ENCODE data around the gene IGLL1. TPM values are rescaled to one million over a fixed set of nuclear protein-coding genes. Genes with fewer than 3 reads are reported as not detected.
"Not testable (repeated sequence)": the region's sequence is repeated elsewhere in the genome, so short reads cannot be mapped to it uniquely, and the experiment has no call there.

The IGLL1 gene
- total RNA-seq, 1 experiment from 2014 or later = not detected

DNA sequence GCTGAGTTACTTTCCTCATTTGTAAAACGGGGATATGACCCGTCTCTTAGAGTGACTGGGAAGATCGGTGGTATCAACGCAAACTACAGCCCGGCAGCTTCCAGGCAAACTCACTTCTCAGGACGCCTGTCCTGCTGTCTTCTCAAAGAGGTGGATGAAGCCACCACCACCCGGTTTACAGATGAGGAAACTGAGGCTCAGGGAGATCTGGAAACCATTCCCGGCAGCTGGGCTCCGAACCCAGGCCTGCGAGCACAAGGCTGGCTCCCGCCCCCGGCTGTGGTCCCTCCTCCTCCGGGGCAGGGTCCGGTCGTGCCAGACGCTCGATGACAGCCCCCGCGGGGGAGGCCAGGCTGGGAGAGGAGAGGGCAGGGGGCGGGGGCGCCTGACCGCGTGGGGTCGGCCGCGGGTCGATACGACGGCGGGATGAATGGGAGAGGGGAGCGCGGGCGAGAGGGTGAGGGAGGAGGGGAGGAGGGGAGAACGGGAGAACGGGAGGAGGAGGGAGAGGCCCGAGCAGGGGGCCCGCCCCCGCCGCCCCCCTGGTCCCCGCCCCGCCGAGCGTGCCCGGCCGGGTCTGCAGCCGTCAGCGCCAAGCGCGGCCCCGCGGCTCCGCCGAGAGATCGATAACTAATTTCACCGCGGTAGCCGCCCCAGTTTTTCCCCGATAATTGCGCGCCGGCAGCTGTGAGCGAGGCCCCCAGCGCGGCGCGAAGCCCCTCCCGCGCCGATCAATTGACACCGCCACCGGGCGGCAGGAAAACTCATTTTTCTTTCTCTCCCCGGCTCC lies 14.0 kb downstream of the IGLL1 start:
- no peak for DNase-seq (ENCODE audit: low spot score)
- in situ Hi-C loops (cut with HindIII; ENCODE audit: low sequenced_read_pairs) = no loop called here

DNA sequence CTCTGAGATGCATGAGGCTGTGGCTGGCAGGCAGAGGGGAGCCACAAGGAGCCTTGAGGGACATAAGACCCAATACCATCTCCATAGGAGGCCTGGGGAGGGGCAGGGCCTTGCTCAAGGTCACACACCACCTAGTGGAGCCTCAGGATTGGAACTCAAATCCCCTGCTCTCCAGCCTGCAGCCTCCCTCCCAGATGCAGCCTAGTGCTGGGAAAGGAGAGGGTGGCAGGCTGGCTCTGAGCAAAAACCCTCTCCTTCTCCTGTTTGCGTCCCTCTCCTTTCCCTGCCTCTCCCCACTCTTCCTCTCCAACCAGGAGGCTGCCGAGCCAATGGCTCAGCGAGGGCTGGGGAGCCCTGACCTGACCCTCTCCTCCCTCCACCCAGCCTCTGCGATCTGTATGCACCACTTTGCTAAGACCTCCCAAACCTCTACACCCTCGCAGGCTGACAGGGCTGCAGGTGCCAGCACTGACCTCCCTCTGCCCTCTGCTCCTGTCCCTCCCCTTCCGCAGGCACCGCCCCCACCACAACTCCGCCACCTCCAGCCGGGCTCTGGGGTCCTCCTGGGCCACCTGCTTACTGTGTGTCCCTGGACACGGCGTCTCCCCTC lies 14.7 kb downstream of the IGLL1 start:
- DNase-seq (ENCODE audit: low spot score) = no peak
- in situ Hi-C loops (cut with HindIII; ENCODE audit: low sequenced_read_pairs) = no loop called here

DNA sequence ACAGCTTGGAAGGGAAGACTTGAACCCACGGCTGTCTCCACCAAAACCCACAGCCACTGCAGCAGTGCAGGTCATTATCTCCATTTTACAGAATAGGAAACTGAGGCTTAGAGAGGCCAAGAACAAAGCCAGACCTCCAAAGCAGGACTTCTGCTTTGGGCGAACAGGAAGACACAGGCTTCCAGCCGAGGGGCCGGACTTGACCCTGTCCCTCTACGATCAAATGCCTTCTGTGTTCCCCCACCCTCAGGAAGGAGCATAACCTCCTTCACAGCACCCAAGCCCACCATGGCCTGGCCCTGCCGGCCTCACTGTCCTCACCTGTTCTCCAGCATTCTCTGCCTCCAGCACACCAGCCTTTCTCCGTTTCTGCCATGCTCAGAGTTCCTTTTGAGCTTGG lies 15.8 kb downstream of the IGLL1 start:
- DNase-seq (ENCODE audit: low spot score) = no peak
- in situ Hi-C loops (cut with HindIII; ENCODE audit: low sequenced_read_pairs) = no loop called here

DNA sequence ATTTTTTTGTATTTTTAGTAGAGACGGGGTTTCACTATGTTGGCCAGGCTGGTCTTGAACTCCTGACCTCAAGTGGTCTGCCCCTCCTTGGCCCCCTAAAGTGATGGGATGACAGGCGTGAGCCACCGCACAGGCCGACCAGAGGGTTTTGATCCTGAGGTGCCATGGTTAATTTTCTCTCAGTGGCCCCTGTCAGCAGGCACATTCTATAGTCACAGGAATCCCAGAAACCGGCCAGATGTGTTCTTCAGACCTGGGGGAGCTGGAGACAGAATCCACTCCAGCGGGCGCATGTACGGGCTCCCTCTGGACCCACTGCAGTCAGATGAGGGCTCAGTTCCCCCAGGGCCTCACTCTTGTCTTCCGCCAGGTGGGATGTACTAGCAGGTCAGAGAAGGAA lies 17.0 kb downstream of the IGLL1 start:
- DNase-seq (ENCODE audit: low spot score) = no peak
- in situ Hi-C loops (cut with HindIII; ENCODE audit: low sequenced_read_pairs) = no loop called here

DNA sequence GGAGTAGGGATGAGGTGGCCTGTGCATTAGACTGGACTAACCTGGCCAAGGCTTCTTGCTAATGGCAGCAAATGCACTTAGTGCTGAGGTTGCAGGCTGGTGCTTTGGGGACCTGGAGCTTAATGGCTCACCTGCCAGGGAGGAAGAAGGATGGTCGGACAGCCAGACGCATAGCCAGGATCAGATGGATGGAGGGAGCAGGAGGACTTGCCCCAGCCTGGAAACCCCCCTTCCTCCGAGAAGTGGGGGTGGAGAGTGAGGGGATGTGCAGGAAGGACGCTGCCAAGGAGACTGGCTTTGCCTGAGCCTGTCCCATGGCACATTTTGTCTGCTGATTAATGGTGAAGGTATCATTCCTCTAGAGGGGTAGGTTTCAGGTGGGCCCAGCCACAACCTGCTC lies 17.9 kb downstream of the IGLL1 start:
- DNase-seq (ENCODE audit: low spot score) = no peak
- in situ Hi-C loops (cut with HindIII; ENCODE audit: low sequenced_read_pairs) = no loop called here

DNA sequence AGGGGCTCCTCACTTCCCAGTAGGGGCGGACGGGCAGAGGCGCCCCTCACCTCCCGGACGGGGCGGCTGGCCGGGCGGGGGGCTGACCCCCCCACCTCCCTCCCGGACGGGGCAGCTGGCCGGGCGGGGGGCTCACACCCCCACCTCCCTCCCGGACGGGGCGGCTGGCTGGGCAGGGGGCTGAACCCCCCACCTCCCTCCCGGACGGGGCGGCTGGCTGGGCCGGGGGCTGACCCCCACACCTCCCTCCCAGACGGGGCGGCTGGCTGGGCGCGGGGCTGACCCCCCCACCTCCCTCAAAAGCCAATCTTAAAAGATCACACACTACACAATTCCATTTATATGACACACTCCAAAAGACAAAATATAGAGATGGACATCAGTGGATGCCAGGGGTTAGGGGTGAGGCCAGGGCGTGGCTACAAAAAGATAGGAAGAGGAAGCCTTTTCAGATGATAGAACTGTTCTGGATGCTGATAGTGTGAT lies 19.0 kb downstream of the IGLL1 start:
- not testable (repeated sequence) for DNase-seq (ENCODE audit: low spot score)

DNA sequence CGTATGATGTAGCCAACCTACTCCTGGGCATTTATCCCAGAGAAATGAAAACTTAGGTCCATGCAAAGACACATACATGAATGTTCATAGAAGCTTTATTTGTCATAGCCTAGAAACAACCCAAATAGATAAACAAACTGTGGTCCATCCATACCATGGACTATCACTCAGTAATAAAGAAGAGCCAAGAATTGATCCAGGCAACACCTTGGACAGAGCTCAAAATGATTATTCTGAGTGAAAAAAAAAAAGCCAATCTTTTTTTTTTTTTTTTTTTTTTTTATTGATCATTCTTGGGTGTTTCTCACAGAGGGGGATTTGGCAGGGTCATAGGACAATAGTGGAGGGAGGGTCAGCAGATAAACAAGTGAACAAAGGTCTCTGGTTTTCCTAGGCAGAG lies 19.9 kb downstream of the IGLL1 start:
- in situ Hi-C loops (cut with HindIII; ENCODE audit: low sequenced_read_pairs); DNase-seq (ENCODE audit: low spot score): not testable (repeated sequence)

More for the DNA sequence above, 19.0 kb downstream of the IGLL1 start:
- in situ Hi-C loops (cut with HindIII; ENCODE audit: low sequenced_read_pairs) = not testable (repeated sequence)

DNA sequence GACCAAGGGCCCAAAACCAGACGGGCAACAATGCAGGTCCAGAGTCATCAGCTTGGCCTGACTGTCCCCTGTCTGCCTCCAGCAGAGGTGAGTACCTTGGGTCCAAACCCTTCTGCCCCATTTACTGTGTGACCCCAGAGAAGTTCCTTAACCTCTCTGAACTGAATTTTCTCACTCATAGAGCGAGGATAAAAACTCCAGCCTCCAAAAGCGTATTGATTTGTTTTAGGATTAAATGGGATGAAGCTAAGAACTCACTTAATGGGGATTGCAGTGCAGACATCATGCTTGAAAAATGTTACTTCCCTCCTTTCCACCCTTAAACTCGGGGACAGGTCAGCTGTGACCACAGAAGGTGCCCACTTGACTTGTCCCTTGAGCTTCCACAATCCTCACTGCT lies 22.6 kb downstream of the IGLL1 start:
- DNase-seq (ENCODE audit: low spot score) = no peak
- in situ Hi-C loops (cut with HindIII; ENCODE audit: low sequenced_read_pairs) = no loop called here

DNA sequence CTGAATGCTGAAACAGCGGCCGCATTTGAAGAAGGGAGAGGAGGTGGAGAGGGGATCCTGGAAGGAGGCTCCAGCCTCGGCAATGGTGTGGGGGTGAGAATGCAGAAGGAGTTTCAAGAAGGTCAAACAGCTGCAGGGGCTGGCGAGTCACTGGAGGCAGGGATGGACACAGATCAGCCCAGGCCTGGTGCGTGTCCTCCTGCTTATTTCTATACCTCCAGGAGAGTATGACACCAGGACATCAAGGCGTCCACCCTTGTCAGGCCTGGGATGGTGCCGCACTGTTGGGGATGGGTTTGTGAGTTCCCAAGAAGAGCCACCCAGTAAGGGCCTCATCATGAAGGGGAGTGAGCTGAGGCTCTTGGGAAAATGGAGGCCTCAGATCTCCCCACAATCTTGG lies 23.1 kb downstream of the IGLL1 start:
- in situ Hi-C loops (cut with HindIII; ENCODE audit: low sequenced_read_pairs) = no loop called here

DNA sequence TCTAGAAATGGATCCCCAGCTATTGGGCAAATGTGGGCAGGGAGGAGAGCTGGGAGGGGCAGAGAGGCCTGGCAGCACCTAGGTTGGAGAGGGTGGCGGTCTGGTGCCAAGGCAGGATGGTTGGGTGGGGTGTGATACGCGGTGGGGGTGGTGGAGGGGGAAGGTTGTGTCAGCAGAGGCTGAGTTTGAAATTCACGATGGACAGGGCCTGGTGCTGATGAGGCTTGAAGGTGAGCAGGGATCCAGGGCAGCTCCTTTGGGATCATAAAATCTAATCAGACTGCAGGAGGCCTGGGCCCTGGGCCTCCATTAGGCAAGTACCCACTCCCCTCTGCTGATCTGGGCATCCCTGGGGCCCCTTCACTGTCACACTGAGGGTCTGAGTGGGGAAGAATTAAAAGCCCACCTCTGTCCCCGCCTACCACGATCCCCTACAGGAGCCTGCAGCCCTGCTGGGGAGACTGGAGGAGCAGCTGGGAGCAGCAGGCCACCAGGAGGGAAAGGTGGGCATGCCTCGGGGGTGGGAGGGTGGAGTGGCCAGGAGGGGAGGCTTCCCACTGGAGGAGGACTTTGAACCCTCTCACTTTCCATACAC lies 24.0 kb downstream of the IGLL1 start:
- DNase-seq (ENCODE audit: low spot score) = no peak
- in situ Hi-C loops (cut with HindIII; ENCODE audit: low sequenced_read_pairs) = no loop called here

More for the DNA sequence above, 23.1 kb downstream of the IGLL1 start:
- DNase-seq (ENCODE audit: low spot score) = no peak

DNA sequence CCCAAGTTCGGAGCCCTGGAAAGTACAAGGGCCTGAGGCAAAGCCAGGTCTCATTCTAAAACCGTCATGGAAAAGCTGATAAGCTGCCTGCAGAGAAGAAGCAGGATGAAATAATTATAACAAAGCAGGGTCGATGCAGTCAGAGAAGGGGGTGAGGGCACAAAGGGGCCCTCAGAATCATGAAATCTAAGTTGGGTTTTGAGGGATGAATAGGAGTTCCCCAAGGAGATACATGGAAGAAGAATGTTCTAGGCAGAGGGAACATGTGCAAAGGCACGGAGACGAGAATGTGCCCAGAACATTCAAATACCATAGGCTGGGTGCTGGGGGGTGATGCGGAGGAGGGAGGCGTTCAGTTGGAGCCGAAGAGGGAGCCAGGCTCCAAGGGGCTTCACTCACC lies 25.0 kb downstream of the IGLL1 start:
- DNase-seq (ENCODE audit: low spot score) = no peak
- in situ Hi-C loops (cut with HindIII; ENCODE audit: low sequenced_read_pairs) = no loop called here

DNA sequence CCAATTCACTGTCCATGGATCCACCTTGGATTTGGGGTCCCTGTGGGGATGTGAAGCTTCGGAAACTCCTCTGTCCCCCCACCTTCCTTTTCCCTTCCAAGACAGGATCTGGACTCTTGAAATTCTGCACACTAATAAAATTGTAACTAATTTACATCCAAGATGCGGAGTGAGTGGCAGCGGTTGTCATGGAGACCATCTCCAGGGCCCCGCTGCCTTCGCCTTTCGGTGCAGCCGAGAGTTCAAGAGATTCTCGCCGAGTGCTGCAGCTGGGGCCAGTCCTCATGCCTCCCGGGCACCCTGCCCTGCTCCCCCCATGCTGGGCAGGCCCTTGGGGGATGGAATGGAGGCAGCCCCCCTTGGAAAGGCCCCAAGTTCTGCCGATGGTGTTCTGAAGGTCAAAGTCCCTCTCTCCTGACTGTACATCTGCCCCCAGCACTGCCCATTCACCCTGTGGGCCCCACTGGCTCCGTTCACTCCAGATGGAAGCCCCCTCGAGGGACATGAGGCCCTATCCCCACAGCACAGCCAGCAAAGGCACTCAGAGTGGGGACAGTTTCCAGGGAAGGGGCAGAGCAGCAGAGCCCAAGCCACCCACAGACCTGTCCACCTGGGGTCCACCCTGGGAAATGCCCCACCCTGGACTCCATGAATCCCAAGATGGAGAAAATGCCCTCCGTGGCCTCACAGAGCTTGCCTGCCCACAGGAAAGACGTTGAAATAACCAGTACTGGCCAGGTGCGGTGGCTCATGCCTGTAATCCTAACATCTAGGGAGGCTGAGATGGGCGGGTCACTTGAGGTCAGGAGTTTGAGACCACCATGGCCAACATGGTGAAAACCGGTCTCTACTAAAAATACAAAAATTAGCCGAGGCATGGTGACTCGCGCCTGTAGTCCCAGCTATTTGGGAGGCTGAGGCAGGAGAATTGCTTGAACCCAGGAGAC lies 25.9 kb downstream of the IGLL1 start:
- in situ Hi-C loops (cut with HindIII; ENCODE audit: low sequenced_read_pairs) = no loop called here
- no peak for DNase-seq (ENCODE audit: low spot score)

DNA sequence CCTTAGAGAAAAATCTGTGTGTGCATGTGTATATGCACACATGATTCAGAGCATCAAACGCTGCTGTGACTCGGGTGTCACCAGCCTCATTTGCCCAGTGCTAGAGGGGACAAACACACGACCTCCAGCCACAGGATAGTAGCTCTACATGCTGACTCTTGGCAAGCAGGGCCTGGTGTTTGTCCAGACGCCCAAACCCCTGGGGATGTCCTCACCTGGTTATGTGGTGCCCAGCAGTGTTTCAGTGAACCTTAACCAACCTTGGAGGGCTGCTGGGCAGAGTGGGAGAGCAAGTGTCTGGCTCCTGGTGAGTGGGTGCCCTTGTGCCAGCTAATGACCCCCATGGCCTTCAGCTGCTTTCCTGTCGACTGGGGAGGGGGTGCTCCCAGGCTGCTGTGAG lies 26.7 kb downstream of the IGLL1 start:
- DNase-seq (ENCODE audit: low spot score) = no peak
- in situ Hi-C loops (cut with HindIII; ENCODE audit: low sequenced_read_pairs) = no loop called here

DNA sequence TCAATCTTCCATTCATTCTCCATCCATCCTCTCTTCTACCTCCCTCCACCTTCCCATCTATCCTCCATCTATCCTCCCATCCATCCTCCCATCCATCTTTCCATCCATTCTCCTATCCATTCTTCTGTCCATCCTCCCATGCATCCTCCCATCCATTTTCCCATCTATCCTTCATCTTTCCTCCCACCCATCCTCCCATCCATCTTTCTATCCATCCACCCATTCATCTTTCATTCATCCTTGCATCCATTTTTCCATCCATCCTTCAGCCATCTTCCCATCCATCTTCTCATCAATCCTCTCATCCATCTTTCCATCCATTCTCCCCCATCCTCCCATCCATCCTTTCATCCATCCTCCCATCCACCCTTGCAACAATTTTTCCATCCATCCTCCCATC lies 27.5 kb downstream of the IGLL1 start:
- in situ Hi-C loops (cut with HindIII; ENCODE audit: low sequenced_read_pairs) = no loop called here
- DNase-seq (ENCODE audit: low spot score) = no peak

DNA sequence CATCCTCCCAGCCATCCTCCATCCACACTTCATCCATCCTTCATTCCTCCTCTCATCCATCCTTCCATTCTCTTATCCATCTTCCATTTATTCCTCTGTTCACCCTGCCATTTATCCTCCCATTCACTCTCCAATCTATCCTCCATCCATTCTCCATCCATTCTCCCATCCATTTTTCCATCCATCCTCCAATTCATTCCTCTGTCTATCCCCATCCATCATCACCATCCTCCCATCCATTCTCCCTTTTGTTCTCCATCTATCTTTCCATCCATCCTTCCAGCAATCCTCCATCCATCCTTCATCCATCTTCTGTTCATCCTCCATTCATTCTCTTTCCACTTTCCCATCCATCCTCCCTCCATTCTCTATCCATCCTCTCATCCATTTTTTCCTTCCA lies 28.7 kb downstream of the IGLL1 start:
- no peak for DNase-seq (ENCODE audit: low spot score)

DNA sequence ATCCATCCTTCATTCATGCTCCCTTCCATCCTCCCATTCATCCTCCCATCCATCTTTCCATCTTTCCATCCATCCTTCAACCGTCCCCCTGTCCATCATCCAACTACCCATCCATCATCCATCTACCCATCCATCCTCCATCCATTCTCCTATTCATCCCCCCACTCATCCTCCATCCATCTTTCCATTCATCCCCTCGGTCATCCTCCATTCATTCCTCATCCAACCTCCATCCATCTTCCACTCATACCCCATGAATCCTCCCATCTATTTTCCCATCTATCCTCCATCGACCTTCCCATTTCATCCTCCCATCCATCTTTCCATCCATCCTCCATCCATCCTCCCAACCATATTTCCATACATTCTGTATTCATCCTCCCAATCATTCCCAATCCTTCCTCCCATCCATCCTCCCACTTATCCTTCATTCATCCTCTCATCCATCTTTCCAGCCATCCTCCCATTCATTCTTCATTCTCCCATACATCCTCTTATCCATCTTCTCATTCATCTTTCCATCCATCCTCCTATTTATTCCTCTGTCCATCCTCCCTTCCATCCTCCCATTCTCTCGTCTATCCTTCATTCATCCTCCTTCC lies 29.9 kb downstream of the IGLL1 start:
- DNase-seq (ENCODE audit: low spot score) = no peak
- in situ Hi-C loops (cut with HindIII; ENCODE audit: low sequenced_read_pairs) = no loop called here

More for the DNA sequence above, 28.7 kb downstream of the IGLL1 start:
- in situ Hi-C loops (cut with HindIII; ENCODE audit: low sequenced_read_pairs) = no loop called here

DNA sequence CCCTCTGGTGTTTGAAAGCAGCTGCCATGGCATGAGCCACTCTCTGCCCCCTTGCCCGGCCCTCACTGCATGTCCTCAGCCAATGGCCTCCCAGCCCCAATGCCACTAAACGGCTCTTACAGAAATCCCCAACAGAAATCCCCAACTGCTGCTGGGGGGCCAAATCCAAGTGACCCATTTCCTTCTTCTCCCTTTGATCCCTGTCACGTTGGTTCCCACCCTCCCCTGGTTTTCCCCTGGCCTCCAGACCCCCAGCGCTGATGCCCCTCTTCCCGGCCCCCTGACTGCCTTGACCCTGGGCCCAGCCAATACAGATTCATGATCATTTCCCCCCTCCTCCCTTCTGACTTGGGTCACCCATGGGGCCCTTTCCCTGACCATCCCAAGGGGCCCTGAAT lies 30.9 kb downstream of the IGLL1 start:
- in situ Hi-C loops (cut with HindIII; ENCODE audit: low sequenced_read_pairs) = no loop called here
- no peak for DNase-seq (ENCODE audit: low spot score)

DNA sequence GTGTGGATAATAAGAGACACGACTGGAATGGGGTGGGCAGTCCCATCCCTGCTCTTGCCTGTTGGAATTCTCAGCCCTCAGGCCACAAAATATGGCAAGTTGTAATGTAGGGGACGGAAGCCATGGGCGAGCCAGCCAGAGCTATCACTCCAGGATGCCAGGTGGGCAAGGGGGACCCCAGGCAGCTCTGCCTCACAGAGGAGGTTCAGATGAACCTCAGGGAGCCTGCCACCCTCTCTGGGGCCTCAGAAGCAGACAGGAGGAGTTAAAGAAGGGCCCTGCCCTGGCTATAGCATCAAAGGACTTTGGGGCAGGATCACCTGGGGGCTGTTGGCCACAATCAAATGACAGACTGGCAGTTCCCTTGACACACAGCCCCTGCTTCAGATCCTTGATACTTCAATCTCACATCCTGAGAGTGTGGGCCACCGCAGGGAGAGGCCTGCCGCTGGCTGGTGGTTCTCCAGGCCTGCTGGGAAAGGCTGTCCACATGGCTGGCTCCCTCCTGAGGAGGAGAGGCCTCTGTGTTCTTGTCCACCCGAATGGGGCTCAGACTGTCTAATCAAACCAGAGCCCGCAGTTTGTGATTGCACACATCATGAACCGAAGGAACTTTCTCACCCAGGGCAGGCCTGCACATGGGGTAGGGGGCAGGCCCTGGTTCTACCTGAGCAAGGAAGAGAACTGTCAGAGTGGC lies 31.4 kb downstream of the IGLL1 start:
- no peak for DNase-seq (ENCODE audit: low spot score)
- in situ Hi-C loops (cut with HindIII; ENCODE audit: low sequenced_read_pairs) = no loop called here
